HG03354 (cell line): ENCODE results near the gene CFAP61.
A peak's percentile ranks its signal among the peaks of the same experiment; 100 is the strongest.

Source experiments
- ATAC-seq: cut with Tn5 transposase; IDR thresholded peaks from one replicate; pipeline ENCODE4 v1.9.1; 2021; ENCODE audit warnings: mild to moderate bottlenecking; ENCODE audit not compliant: unreplicated experiment, poor library complexity, severe bottlenecking

The CFAP61 gene

GRCh38 chr20:20031790-20032189 lies 20.5 kb upstream of the CFAP61 start:
- no peak for ATAC-seq

- no peak for ATAC-seq
Measured at GRCh38 chr20:20034486-20034885, 17.8 kb upstream of the CFAP61 start.

GRCh38 chr20:20036756-20037155 lies 15.6 kb upstream of the CFAP61 start:
- ATAC-seq: no peak

- no peak for ATAC-seq
Measured at GRCh38 chr20:20037960-20038359, 14.4 kb upstream of the CFAP61 start.

- no peak for ATAC-seq
Measured at GRCh38 chr20:20038586-20038985, 13.7 kb upstream of the CFAP61 start.

GRCh38 chr20:20039752-20040387 lies 12.5 kb upstream of the CFAP61 start:
- no peak for ATAC-seq

- ATAC-seq: peak; percentile 0
Measured at GRCh38 chr20:20051767-20052073, 612 bp upstream of the CFAP61 start.

GRCh38 chr20:20060234-20060998 lies 8.1 kb downstream of the CFAP61 start:
- no peak for ATAC-seq

- no peak for ATAC-seq
Measured at GRCh38 chr20:20063941-20064702, 11.8 kb downstream of the CFAP61 start.

GRCh38 chr20:20065361-20065760 lies 13.0 kb downstream of the CFAP61 start:
- ATAC-seq: no peak

- no peak for ATAC-seq
Measured at GRCh38 chr20:20070871-20071726, 18.8 kb downstream of the CFAP61 start.

- no peak for ATAC-seq
Measured at GRCh38 chr20:20073801-20074371, 21.6 kb downstream of the CFAP61 start.

GRCh38 chr20:20075032-20075431 lies 22.7 kb downstream of the CFAP61 start:
- ATAC-seq: no peak

GRCh38 chr20:20076297-20077065 lies 24.1 kb downstream of the CFAP61 start:
- no peak for ATAC-seq

- ATAC-seq: no peak
Measured at GRCh38 chr20:20078041-20078440, 25.7 kb downstream of the CFAP61 start.

- no peak for ATAC-seq
Measured at GRCh38 chr20:20079102-20079784, 26.9 kb downstream of the CFAP61 start.

GRCh38 chr20:20083807-20084206 lies 31.5 kb downstream of the CFAP61 start:
- peak; percentile 63 for ATAC-seq

- no peak for ATAC-seq
Measured at GRCh38 chr20:20084296-20084752, 32.0 kb downstream of the CFAP61 start.
